Measurements from ENCODE around the gene OR6S1. TPM values are rescaled to one million over a fixed set of nuclear protein-coding genes. Genes with fewer than 3 reads are reported as not detected.

OR6S1 gene
- polyA plus RNA-seq, 1 donor from 2014 or later: not detected

DNA sequence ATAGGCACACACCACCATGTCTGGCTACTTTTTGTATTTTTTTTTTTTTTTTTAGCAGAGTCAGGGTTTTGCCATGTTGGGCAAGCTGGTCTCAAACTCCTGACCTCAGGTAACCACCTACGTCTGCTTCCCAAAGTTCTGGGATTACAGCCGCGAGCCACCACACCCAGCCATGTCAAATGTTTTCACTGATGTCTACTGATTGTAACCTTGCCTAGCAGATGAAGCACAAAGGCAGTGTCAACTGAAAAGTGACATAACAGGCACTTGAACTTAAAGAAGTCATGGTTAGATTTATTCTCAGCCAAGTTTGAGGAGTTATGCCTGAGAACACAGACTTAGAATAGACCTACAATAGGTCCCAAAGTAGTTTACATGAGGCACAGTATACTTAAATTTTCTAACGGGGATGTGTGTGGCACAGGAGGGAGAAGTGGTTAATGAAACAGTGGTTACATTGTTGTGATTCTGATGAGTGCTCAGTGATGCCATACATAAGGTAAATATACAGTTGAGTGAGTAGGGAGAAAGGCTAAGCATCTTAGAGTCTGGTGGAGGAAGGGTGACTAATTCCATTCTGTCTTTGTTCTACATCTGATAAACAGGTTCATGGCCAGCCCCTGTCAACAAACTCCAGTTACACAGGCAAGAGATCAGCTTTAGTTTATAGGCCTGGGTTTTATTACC, 30.2 kb upstream of the OR6S1 start:
- no peak overlapping the region for H3K9ac ChIP-seq (ENCODE audit: low read length)

DNA sequence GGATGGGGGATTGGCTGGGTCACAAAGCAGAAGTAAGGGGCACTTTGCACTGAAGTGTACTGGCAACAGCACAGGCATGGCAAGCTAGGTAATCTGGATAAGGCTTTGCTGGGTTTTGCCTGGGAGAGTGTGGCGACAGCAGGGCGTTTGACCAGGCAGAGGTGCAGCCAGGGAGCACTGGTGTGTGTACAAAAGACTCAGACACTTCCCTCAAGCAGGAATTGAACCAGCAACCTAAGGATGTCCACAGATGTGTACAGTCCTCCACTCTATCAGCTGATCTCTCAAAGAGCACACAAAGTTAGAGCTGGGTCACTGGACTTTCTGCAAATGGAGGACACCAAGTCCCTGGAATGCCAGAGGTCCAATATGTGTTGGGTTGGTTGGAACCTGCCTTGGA, 27.5 kb upstream of the OR6S1 start:
- Histone ChIP-seq H3K4me2 (ENCODE audit: low read length) (no peak overlapping the region), H3K27ac (ENCODE audit: low read length) (no peak overlapping the region), H3F3A (ENCODE audit: insufficient read depth, low read length, poor library complexity, severe bottlenecking) (no peaks in the 10 kb centered on the region), H3K9me2 (ENCODE audit: insufficient read depth, low read length) (no peaks in the 10 kb centered on the region), H3K36me3 (ENCODE audit: insufficient read depth, low read length) (no peaks in the 10 kb centered on the region), H3K9ac (ENCODE audit: low read length) (no peak overlapping the region), H2AFZ (ENCODE audit: low read depth, low read length) (no peak overlapping the region), H3K4me3 (ENCODE audit: low read length) (no peak overlapping the region), H4K20me1 (ENCODE audit: insufficient read depth) (no peaks in the 10 kb centered on the region), H3K79me2 (replicated peaks; ENCODE audit: insufficient read depth, low read length) (no peaks in the 10 kb centered on the region), H3K27me3 (ENCODE audit: insufficient read depth, low read depth, low read length) (peaks cover 10% of the 10 kb centered on the region), H3K9me3 (ENCODE audit: low read length) (no peaks in the 10 kb centered on the region)
- TF ChIP-seq REST (IDR thresholded peaks at IDR 0.05; ENCODE audit: borderline replicate concordance) (no peak), EP300 (conservative IDR thresholded peaks at IDR 0.05; ENCODE audit: poor library complexity, severe bottlenecking) (no peak), TAF1 (IDR thresholded peaks at IDR 0.05; ENCODE audit: low read depth) (no peak), CTCF (IDR thresholded peaks at IDR 0.05; ENCODE audit: poor library complexity, severe bottlenecking) (no peak), MXI1 (conservative IDR thresholded peaks at IDR 0.05; ENCODE audit: poor library complexity, severe bottlenecking) (no peak), RAD21 (conservative IDR thresholded peaks at IDR 0.05) (no peak), POLR2AphosphoS5 (IDR thresholded peaks at IDR 0.05) (no peak), SMC3 (conservative IDR thresholded peaks at IDR 0.05; ENCODE audit: poor library complexity) (no peak)

More for the DNA sequence above, 30.2 kb upstream of the OR6S1 start:
- Histone ChIP-seq H2AFZ (ENCODE audit: low read depth, low read length) (no peak overlapping the region), H3K9me2 (ENCODE audit: insufficient read depth, low read length) (no peaks in the 10 kb centered on the region), H4K20me1 (ENCODE audit: insufficient read depth) (no peaks in the 10 kb centered on the region), H3F3A (ENCODE audit: insufficient read depth, low read length, poor library complexity, severe bottlenecking) (no peaks in the 10 kb centered on the region), H3K27me3 (ENCODE audit: insufficient read depth, low read depth, low read length) (no peaks in the 10 kb centered on the region), H3K79me2 (replicated peaks; ENCODE audit: insufficient read depth, low read length) (no peaks in the 10 kb centered on the region), H3K4me2 (ENCODE audit: low read length) (no peak overlapping the region), H3K9me3 (ENCODE audit: low read length) (no peaks in the 10 kb centered on the region), H3K4me3 (ENCODE audit: low read length) (no peak overlapping the region), H3K36me3 (ENCODE audit: insufficient read depth, low read length) (no peaks in the 10 kb centered on the region), H3K27ac (ENCODE audit: low read length) (no peak overlapping the region)
- TF ChIP-seq MXI1 (conservative IDR thresholded peaks at IDR 0.05; ENCODE audit: poor library complexity, severe bottlenecking): no peak
- no peak for TF ChIP-seq CTCF (IDR thresholded peaks at IDR 0.05; ENCODE audit: poor library complexity, severe bottlenecking)
- no peak for TF ChIP-seq RAD21 (conservative IDR thresholded peaks at IDR 0.05)
- no peak for TF ChIP-seq EZH2 (IDR thresholded peaks at IDR 0.05; ENCODE audit: borderline replicate concordance, insufficient read depth, low read length, poor library complexity, severe bottlenecking)
- TF ChIP-seq POLR2AphosphoS5 (IDR thresholded peaks at IDR 0.05): no peak
- TF ChIP-seq SMC3 (conservative IDR thresholded peaks at IDR 0.05; ENCODE audit: poor library complexity): no peak
- TF ChIP-seq EP300 (conservative IDR thresholded peaks at IDR 0.05; ENCODE audit: poor library complexity, severe bottlenecking): no peak

Data from neural cell (in vitro differentiated cells).